WTC11 (cell line): ENCODE data around the gene ERBB2. TPM values are rescaled to one million over a fixed set of nuclear protein-coding genes. Genes with fewer than 3 reads are reported as not detected.
A peak's percentile ranks its signal among the peaks of the same experiment; 100 is the strongest.

ENCODE experiments used
- ATAC-seq: fragments of 200-7000 bp; cut with Tn5 transposase; 2 replicates; pipeline ENCODE4 v1.10.0; 2021; ENCODE audit warnings: mild to moderate bottlenecking, moderate library complexity
- CTCF ChIA-PET: fragments of 300-600 bp; sonication (Branson Sonifier 250); formaldehyde crosslinking; loops from one replicate; lab custom pipeline; 2021; ENCODE audit warnings: antibody characterized with exemption; lab: Charles Lee
- POLR2A ChIA-PET: fragments of 350-600 bp; sonication (Branson Sonifier 250); formaldehyde crosslinking; loops from one replicate; lab custom pipeline; 2021; ENCODE audit warnings: antibody characterized with exemption; lab: Charles Lee
- DNase-seq: peaks from one replicate; pipeline ENCODE4 v3.0.0; 2021; ENCODE audit warnings: low spot score
- H3K27ac Mint-ChIP-seq: 2 replicates; pipeline ENCODE4 v1.8.0; 2021; ENCODE audit warnings: mixed read lengths
- H3K27me3 Mint-ChIP-seq: 2 replicates; pipeline ENCODE4 v1.8.0; 2021; ENCODE audit warnings: low read depth, mild to moderate bottlenecking, moderate library complexity, mixed read lengths
- H3K36me3 Mint-ChIP-seq: 2 replicates; pipeline ENCODE4 v1.8.0; 2021; ENCODE audit warnings: mixed read lengths
- H3K4me1 Mint-ChIP-seq: 2 replicates; pipeline ENCODE4 v1.8.0; 2022; ENCODE audit warnings: mixed read lengths
- H3K4me3 Mint-ChIP-seq: 2 replicates; pipeline ENCODE4 v1.8.0; 2021; ENCODE audit warnings: mild to moderate bottlenecking, moderate library complexity, mixed read lengths
- H3K9me3 Mint-ChIP-seq: 2 replicates; pipeline ENCODE4 v1.8.0; 2021; ENCODE audit warnings: mixed read lengths
- ATF1 ChIP-seq: sonication (generic); formaldehyde crosslinking; IDR thresholded peaks from 2 replicates; pipeline ENCODE4 v1.8.1; 2023; ENCODE audit warnings: mild to moderate bottlenecking, moderate library complexity, missing genetic modification reagents
- ATF6 ChIP-seq: sonication (generic); formaldehyde crosslinking; IDR thresholded peaks from 2 replicates; pipeline ENCODE4 v1.8.1; 2023; ENCODE audit warnings: mild to moderate bottlenecking, missing genetic modification reagents
- CDX4 ChIP-seq: fragments of 250-450 bp; sonication (Bioruptor Pico); IDR thresholded peaks from 2 replicates; pipeline ENCODE4 v1.9.0; 2021; ENCODE audit warnings: moderate library complexity, mild to moderate bottlenecking, inconsistent platforms, borderline replicate concordance
- CREM ChIP-seq: sonication (generic); formaldehyde crosslinking; IDR thresholded peaks from 2 replicates; pipeline ENCODE4 v1.8.1; 2022; ENCODE audit warnings: mild to moderate bottlenecking, missing genetic modification reagents, moderate library complexity
- ESRRA ChIP-seq: sonication (generic); formaldehyde crosslinking; IDR thresholded peaks from 2 replicates; pipeline ENCODE4 v1.8.1; 2022; ENCODE audit warnings: mild to moderate bottlenecking, missing genetic modification reagents, borderline replicate concordance
- ETV6 ChIP-seq: sonication (generic); formaldehyde crosslinking; IDR thresholded peaks from 2 replicates; pipeline ENCODE4 v1.8.1; 2022; ENCODE audit warnings: mild to moderate bottlenecking, missing genetic modification reagents
- FOXP1 ChIP-seq: sonication (generic); formaldehyde crosslinking; IDR thresholded peaks from 2 replicates; pipeline ENCODE4 v1.8.0; 2022; ENCODE audit warnings: missing genetic modification reagents, mild to moderate bottlenecking, moderate library complexity, borderline replicate concordance
- JAZF1 ChIP-seq: fragments of 250-450 bp; sonication (Bioruptor Pico); IDR thresholded peaks from 2 replicates; pipeline ENCODE4 v1.9.0; 2021; ENCODE audit warnings: moderate library complexity, mild to moderate bottlenecking, inconsistent platforms
- MYBL2 ChIP-seq: sonication (generic); formaldehyde crosslinking; IDR thresholded peaks from 2 replicates; pipeline ENCODE4 v1.8.1; 2023; ENCODE audit warnings: mild to moderate bottlenecking, moderate library complexity, missing genetic modification reagents
- NFYB ChIP-seq: sonication (generic); formaldehyde crosslinking; conservative IDR thresholded peaks from 2 replicates; pipeline ENCODE4 v1.8.0; 2022; ENCODE audit warnings: low read depth, missing genetic modification reagents
- NR3C1 ChIP-seq: sonication (generic); formaldehyde crosslinking; conservative IDR thresholded peaks from 2 replicates; pipeline ENCODE4 v1.8.1; 2023; ENCODE audit warnings: low read depth, mild to moderate bottlenecking, missing genetic modification reagents
- OVOL2 ChIP-seq: fragments of 250-450 bp; sonication (Bioruptor Pico); IDR thresholded peaks from 2 replicates; pipeline ENCODE4 v1.9.0; 2021; ENCODE audit warnings: mild to moderate bottlenecking, borderline replicate concordance
- PRRX2 ChIP-seq: fragments of 250-450 bp; sonication (Bioruptor Pico); IDR thresholded peaks from 2 replicates; pipeline ENCODE4 v1.8.0; 2021; ENCODE audit warnings: mild to moderate bottlenecking
- TP53 ChIP-seq: sonication (generic); formaldehyde crosslinking; IDR thresholded peaks from 2 replicates; pipeline ENCODE4 v1.8.1; 2023; ENCODE audit warnings: mild to moderate bottlenecking, missing genetic modification reagents
- ZMAT4 ChIP-seq: fragments of 250-450 bp; sonication (Bioruptor Pico); IDR thresholded peaks from 2 replicates; pipeline ENCODE4 v1.9.0; 2021; ENCODE audit warnings: mild to moderate bottlenecking
- ZNF263 ChIP-seq: sonication (generic); formaldehyde crosslinking; IDR thresholded peaks from 2 replicates; pipeline ENCODE4 v1.8.1; 2022; ENCODE audit warnings: low read depth, mild to moderate bottlenecking, moderate library complexity, missing genetic modification reagents
- ZNF317 ChIP-seq: sonication (generic); formaldehyde crosslinking; IDR thresholded peaks from 2 replicates; pipeline ENCODE4 v1.8.1; 2023; ENCODE audit warnings: low read depth, mild to moderate bottlenecking, moderate library complexity, missing genetic modification reagents, borderline replicate concordance
- ZNF423 ChIP-seq: fragments of 250-450 bp; sonication (Bioruptor Pico); IDR thresholded peaks from 2 replicates; pipeline ENCODE4 v2.1.2; 2022; ENCODE audit warnings: mild to moderate bottlenecking, moderate library complexity
- total RNA-seq: library from RNA; stranded (reverse); gene quantifications from 3 replicates; pipeline ENCODE4 v1.2.3, GENCODE V29; 2021
- TF ChIP-seq, protein P1 (sequence below): sonication (generic); formaldehyde crosslinking; conservative IDR thresholded peaks from 2 replicates; pipeline ENCODE4 v1.8.1; 2022; ENCODE audit warnings: mild to moderate bottlenecking, missing genetic modification reagents
- TF ChIP-seq, protein P2 (sequence below): fragments of 200-600 bp; IDR thresholded peaks from 2 replicates; pipeline ENCODE4 v1.8.0; 2022; ENCODE audit warnings: antibody characterized with exemption
- TF ChIP-seq, protein P3 (sequence below): sonication (generic); formaldehyde crosslinking; IDR thresholded peaks from 2 replicates; pipeline ENCODE4 v1.8.1; 2022; ENCODE audit warnings: missing genetic modification reagents, borderline replicate concordance
- TF ChIP-seq, protein P4 (sequence below): sonication (generic); formaldehyde crosslinking; IDR thresholded peaks from 2 replicates; pipeline ENCODE4 v1.8.1; 2023; ENCODE audit warnings: mild to moderate bottlenecking, missing genetic modification reagents
- TF ChIP-seq, protein P5 (sequence below): fragments of 250-450 bp; sonication (Bioruptor Pico); IDR thresholded peaks from 2 replicates; pipeline ENCODE4 v2.1.2; 2022; ENCODE audit warnings: mild to moderate bottlenecking, moderate library complexity

ERBB2 gene
- total RNA-seq, 1 experiment from 2014 or later, result 209 TPM

GRCh38 chr17:39732586-39732985, 32.7 kb downstream of the ERBB2 start:
- Mint-ChIP-seq H3K4me3 (no peak overlapping the region), H3K27me3 (no peaks in the 10 kb centered on the region), H3K36me3 (peaks cover 4% of the 10 kb centered on the region; the same call in 1 of the 2 replicates), H3K4me1 (peaks cover 30% of the 10 kb centered on the region), H3K27ac (no peak overlapping the region), H3K9me3 (no peaks in the 10 kb centered on the region)
- DNase-seq (no peak), ATAC-seq (no peak)
- CTCF ChIA-PET, result interaction anchor here (0.7 to 3.0 kb wide), 5 partner anchors 24 to 111 kb away, joined by 3 to 23 read pairs (median 4); no protein-coding TSS in a partner anchor
- POLR2A ChIA-PET, result no interaction called here
- TF ChIP-seq NR3C1 (CRISPR knock-in tag) (no peak), OVOL2 (CRISPR knock-in tag) (no peak), ZNF263 (CRISPR knock-in tag) (no peak), FOXP1 (CRISPR knock-in tag) (no peak), PRRX2 (CRISPR knock-in tag) (no peak), TP53 (no peak), ATF1 (CRISPR knock-in tag) (no peak), ZMAT4 (no peak), JAZF1 (no peak), ESRRA (CRISPR knock-in tag) (no peak), CDX4 (no peak), ZNF317 (no peak), MYBL2 (CRISPR knock-in tag) (no peak)
- TF ChIP-seq, protein P1, sequence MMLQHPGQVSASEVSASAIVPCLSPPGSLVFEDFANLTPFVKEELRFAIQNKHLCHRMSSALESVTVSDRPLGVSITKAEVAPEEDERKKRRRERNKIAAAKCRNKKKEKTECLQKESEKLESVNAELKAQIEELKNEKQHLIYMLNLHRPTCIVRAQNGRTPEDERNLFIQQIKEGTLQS, result no peak
- TF ChIP-seq, protein P2, sequence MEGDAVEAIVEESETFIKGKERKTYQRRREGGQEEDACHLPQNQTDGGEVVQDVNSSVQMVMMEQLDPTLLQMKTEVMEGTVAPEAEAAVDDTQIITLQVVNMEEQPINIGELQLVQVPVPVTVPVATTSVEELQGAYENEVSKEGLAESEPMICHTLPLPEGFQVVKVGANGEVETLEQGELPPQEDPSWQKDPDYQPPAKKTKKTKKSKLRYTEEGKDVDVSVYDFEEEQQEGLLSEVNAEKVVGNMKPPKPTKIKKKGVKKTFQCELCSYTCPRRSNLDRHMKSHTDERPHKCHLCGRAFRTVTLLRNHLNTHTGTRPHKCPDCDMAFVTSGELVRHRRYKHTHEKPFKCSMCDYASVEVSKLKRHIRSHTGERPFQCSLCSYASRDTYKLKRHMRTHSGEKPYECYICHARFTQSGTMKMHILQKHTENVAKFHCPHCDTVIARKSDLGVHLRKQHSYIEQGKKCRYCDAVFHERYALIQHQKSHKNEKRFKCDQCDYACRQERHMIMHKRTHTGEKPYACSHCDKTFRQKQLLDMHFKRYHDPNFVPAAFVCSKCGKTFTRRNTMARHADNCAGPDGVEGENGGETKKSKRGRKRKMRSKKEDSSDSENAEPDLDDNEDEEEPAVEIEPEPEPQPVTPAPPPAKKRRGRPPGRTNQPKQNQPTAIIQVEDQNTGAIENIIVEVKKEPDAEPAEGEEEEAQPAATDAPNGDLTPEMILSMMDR, result no peak
- TF ChIP-seq, protein P3, sequence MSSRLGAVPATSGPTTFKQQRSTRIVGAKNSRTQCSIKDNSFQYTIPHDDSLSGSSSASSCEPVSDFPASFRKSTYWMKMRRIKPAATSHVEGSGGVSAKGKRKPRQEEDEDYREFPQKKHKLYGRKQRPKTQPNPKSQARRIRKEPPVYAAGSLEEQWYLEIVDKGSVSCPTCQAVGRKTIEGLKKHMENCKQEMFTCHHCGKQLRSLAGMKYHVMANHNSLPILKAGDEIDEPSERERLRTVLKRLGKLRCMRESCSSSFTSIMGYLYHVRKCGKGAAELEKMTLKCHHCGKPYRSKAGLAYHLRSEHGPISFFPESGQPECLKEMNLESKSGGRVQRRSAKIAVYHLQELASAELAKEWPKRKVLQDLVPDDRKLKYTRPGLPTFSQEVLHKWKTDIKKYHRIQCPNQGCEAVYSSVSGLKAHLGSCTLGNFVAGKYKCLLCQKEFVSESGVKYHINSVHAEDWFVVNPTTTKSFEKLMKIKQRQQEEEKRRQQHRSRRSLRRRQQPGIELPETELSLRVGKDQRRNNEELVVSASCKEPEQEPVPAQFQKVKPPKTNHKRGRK (CRISPR knock-in tag), result no peak

DNA sequence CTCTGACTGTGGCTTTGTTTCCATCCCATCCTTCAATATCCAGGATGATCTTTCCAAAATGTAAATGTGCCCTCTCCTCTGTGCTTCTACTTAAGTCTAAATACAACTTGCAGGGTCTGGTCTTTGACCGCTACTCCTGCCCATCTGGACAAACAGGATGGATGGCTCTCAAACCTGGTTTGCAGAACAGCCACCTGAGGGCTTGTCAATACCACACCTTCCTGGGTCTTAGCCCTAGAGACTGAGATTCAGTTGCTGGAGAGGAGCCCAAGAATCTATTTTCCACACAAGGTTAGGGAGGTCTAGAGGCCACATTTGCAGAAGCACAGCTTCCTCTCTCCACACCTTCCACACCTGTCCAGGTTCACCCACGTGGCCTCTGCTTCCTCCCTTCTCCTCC, 36.0 kb downstream of the ERBB2 start:
- Mint-ChIP-seq H3K4me1 (peaks cover 30% of the 10 kb centered on the region), H3K36me3 (no peaks in the 10 kb centered on the region), H3K27ac (peak overlapping the region; percentile 36), H3K9me3 (no peaks in the 10 kb centered on the region), H3K4me3 (no peak overlapping the region), H3K27me3 (no peaks in the 10 kb centered on the region; the same call in 1 of the 2 replicates)
- no peak for TF ChIP-seq CREM (CRISPR knock-in tag)
- no peak for TF ChIP-seq OVOL2 (CRISPR knock-in tag)
- TF ChIP-seq ATF6 (CRISPR knock-in tag), result no peak
- TF ChIP-seq ETV6 (CRISPR knock-in tag), result no peak
- no peak for TF ChIP-seq NFYB (CRISPR knock-in tag)
- TF ChIP-seq, protein P4, sequence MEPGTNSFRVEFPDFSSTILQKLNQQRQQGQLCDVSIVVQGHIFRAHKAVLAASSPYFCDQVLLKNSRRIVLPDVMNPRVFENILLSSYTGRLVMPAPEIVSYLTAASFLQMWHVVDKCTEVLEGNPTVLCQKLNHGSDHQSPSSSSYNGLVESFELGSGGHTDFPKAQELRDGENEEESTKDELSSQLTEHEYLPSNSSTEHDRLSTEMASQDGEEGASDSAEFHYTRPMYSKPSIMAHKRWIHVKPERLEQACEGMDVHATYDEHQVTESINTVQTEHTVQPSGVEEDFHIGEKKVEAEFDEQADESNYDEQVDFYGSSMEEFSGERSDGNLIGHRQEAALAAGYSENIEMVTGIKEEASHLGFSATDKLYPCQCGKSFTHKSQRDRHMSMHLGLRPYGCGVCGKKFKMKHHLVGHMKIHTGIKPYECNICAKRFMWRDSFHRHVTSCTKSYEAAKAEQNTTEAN, result no peak
- TF ChIP-seq, protein P5, sequence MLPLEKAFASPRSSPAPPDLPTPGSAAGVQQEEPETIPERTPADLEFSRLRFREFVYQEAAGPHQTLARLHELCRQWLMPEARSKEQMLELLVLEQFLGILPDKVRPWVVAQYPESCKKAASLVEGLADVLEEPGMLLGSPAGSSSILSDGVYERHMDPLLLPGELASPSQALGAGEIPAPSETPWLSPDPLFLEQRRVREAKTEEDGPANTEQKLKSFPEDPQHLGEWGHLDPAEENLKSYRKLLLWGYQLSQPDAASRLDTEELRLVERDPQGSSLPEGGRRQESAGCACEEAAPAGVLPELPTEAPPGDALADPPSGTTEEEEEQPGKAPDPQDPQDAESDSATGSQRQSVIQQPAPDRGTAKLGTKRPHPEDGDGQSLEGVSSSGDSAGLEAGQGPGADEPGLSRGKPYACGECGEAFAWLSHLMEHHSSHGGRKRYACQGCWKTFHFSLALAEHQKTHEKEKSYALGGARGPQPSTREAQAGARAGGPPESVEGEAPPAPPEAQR (CRISPR knock-in tag), result no peak
- TF ChIP-seq ZNF423, result no peak
- TF ChIP-seq FOXP1 (CRISPR knock-in tag), result no peak
- no peak for TF ChIP-seq MYBL2 (CRISPR knock-in tag)
- ATAC-seq (no peak), DNase-seq (no peak)
- ChIA-PET POLR2A (no interaction called here), CTCF (interaction anchor here (2.0 kb wide), 1 partner anchor 112 kb away, joined by 8 read pairs; no protein-coding TSS in a partner anchor)
